ENCODE results near the gene EML6.
A peak's percentile ranks its signal among the peaks of the same experiment; 100 is the strongest.
"Not testable (repeated sequence)": the region's sequence is repeated elsewhere in the genome, so short reads cannot be mapped to it uniquely, and the experiment has no call there.

EML6 gene

GRCh38 chr2:54801352-54801751, 77.9 kb downstream of the EML6 start:
- no peak for DNase-seq (ENCODE audit: low read depth in 2 of 2)

DNA sequence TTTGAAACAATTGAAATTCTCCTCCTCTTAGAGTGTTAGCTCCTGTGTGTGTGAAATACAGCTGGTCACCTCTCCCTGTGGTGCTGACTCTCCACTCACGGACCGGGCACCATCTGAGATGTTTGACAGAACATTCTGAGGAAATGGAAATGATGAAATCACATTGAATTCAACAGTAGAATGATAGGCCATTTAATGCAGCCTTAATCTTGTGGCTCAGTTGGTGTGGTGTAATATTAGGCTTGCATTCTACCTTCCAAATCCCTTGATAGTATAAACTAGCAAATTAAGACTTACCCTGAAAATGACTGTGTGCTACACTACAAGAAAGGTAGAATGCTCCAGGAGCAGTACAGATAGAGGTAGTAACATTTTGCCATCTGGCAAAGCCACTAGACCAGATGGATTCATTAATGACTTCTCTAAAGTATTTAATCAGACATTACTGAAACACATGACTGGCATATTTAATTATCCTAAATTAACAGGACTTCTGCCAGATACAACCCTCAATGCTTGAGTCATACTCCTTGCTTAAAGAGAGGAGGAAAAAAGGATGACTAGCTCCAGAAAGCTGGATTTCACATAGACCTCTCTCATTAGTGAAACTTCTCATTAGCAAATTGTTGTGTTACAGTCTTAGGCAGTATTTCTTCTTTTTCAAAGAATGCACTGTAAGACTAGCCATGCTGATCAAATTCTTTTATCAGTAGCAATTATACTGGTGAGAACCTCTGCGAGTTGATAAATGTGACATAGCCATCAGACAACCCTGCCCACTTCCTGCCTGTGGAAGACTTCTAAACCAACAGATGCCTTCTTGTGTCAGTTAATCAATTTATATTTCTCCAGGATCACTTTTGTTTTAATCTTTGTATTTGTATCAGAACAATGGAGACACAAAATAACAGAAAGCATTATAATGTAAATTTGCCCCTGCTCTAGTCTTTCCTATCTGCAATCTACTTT, 80.6 kb downstream of the EML6 start:
- no peak for DNase-seq (ENCODE audit: low read depth in 2 of 2)

DNA sequence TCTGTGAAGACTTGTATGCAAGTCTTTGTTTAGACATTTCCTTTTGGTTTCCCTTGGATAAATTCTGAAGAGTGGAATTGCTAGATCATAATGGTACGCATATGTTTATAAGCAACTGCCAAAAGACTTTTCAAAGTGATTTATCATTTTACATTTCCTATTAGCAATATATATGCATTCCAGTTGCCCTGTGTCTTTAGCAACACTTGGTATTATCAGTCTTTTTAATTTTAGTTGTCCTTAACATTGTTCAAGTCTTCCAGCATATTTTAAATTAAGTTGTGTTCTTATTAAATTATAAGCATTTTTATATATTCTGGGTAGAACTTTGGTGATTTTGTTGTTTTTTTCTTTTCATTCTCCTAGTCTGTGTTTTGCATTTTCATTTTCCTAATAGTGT, 81.8 kb downstream of the EML6 start:
- DNase-seq (ENCODE audit: low read depth in 2 of 2), result no peak

- no peak for DNase-seq (ENCODE audit: low read depth in 2 of 2)
These were observed 83.5 kb downstream of the EML6 start for GRCh38 chr2:54806975-54807374.

DNA sequence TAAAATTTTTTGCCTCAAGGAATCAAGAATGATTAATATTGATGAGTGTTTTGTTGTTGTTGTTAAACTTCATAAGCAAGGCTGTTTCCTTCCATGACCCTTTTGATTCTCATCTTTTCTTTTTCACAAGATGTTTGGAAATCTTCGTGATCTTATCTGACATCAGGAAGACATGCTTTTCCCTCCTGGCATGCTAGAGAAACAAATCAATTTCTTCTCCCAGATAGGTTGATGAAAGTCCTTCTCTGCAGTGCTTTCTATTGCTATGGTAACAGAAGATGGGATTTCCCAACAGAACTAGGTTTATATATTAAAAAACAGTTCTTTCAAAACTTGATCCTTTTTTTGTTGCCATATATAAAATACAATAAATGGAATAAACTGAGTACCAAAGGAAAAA, 85.2 kb downstream of the EML6 start:
- DNase-seq (ENCODE audit: low read depth in 2 of 2), result no peak

DNA sequence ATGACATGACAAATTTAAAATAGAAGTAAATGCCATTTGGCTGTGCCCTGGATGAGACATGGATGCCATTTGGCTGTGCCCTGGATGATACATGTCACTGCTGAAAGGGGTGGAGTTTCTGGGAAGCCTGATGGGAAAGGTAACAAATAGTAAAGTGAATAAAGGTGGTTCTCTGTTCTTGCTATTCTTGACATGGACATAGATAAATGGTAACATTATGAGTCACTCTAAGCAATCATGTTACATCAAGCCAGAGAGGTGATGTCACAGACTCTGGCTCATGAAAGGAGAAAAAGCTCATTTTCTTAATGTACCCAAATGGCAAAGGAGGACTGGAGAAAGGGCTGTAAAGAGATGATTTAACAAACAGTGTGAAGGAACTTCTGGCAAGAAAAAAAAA, 86.4 kb downstream of the EML6 start:
- DNase-seq (ENCODE audit: low read depth in 2 of 2), result no peak

DNA sequence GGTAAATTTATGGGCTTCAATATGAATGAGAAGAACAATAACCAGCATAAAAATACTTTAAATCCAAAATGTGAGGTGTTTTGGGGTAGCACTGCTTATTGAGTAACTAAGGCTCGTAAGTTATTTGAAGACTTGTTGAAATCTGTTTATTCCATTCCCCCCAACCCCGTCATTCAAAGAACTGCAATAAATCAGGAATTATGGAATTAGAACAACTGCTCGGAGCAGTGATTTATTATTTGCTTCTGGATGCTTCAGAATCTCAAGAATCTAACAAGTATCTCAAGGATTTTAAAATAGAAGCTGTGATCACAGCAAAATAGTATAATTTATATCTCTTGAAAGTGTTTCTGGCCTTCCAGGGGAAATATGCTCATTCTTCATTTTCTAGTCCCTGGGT, 86.8 kb downstream of the EML6 start:
- no peak for DNase-seq (ENCODE audit: low read depth in 2 of 2)

- no peak for DNase-seq (ENCODE audit: low read depth in 2 of 2)
These were observed 90.1 kb downstream of the EML6 start for GRCh38 chr2:54813584-54813983.

GRCh38 chr2:54814389-54815147, 91.1 kb downstream of the EML6 start:
- no peak for DNase-seq (ENCODE audit: low read depth in 2 of 2)

- no peak for DNase-seq (ENCODE audit: low read depth in 2 of 2)
These were observed 91.7 kb downstream of the EML6 start for GRCh38 chr2:54815148-54815539.

GRCh38 chr2:54818226-54818625, 94.8 kb downstream of the EML6 start:
- DNase-seq (ENCODE audit: low read depth in 2 of 2), result no peak

- no peak for DNase-seq (ENCODE audit: low read depth in 2 of 2)
These were observed 97.1 kb downstream of the EML6 start for GRCh38 chr2:54820558-54820957.

- no peak for DNase-seq (ENCODE audit: low read depth in 2 of 2)
These were observed 101.1 kb downstream of the EML6 start for GRCh38 chr2:54824567-54824966.

DNA sequence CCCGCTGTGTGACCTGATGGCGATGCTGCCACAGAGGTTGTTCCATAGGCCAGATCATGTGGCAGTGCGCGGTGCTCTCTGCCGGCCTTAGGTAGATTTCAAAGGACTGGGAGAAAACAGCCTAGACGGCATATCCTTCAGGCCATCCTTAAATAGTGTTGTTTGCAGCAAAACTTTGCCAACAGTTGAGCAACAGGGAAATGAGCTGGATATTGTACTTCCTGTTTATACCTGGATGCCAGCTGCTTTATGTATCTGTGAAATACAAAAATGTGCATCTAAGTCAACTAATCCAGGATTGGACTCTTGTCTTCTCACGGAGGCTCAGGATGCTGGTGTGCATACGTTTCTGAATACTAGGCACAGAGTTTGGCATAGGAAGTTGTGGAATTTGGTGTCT, 107.1 kb downstream of the EML6 start:
- no peak for DNase-seq (ENCODE audit: low read depth in 2 of 2)

GRCh38 chr2:54831480-54831879, 108.0 kb downstream of the EML6 start:
- DNase-seq (ENCODE audit: low read depth in 2 of 2), result no peak

GRCh38 chr2:54834721-54835120, 111.3 kb downstream of the EML6 start:
- no peak for DNase-seq (ENCODE audit: low read depth in 2 of 2)

DNA sequence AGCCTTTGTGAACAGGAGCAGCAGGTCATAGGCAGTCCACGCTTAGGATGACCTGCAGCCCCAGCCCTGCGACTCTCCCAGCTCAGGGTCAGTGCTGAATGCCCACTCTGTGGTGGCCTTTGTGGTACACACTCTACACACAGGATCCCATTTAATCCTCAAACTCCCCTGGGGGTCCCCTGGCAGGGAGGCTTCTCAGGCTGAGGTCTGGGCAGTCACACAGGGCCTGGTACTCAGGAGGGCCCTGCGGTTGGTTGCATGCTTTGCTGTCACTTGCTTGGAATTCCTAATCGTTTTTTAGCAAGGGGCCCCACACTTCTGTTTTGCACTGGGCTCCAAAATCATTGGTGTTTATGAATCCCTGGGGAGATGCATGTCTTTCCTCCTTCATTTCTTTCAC, 113.0 kb downstream of the EML6 start:
- DNase-seq (ENCODE audit: low read depth in 2 of 2), result no peak

GRCh38 chr2:54838585-54839035, 115.1 kb downstream of the EML6 start:
- peak; percentile 24 to 40 for DNase-seq (ENCODE audit: low read depth in 2 of 2)

DNA sequence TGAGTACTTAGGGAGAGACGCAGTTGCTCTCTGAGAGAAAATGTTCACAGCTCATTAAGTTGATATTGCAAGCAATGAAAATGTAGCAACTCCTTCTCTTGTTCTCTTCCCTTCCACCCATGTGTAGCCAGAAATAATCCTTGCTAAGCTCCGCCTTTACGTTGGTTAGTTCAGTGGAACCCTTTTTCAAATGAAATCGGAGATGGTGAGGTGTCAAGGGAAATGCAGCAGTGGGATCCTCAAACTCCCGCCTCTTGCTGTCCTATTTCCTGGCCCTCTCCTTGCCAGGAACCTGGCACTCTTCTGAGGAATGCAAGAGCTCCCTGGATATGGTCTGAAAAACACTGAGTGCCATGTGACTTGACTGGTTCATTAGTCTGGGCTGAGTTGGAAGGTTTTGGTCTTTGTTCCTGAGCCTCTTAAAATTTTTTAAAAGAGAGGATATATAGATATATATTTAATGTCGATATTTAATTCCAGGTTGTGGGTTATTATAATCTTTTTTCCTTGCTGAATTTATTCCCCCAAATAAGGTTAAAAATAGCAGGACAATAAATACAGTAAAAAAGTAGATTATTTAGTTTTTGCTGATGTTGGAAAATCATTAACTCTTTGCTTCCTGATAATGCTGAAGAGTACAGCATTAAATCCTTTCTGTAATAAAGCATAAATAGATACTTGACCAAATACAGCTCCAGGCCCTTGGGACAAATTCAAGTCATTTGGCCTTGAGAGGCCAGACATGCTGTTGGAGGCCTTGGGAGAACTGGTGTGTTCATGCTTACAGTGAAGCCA, 116.2 kb downstream of the EML6 start:
- no peak for DNase-seq (ENCODE audit: low read depth in 2 of 2)

- DNase-seq (ENCODE audit: low read depth in 2 of 2), result no peak
These were observed 117.4 kb downstream of the EML6 start for GRCh38 chr2:54840559-54841468.

GRCh38 chr2:54841500-54841899, 118.0 kb downstream of the EML6 start:
- not testable (repeated sequence) for DNase-seq (ENCODE audit: low read depth in 2 of 2)
